HFF-Myc (cell line): Measurements from ENCODE around the gene ARHGEF19.

ENCODE experiments used
- DNase-seq: peaks from one replicate; pipeline ENCODE4 v3.0.0-alpha.2; 2011; ENCODE audit warnings: low read depth; ENCODE audit errors: extremely low read depth
- H3K4me3 ChIP-seq: replicated peaks from 2 replicates; pipeline ENCODE4 v1.5.1; 2011; ENCODE audit warnings: low read depth, mild to moderate bottlenecking, control low read depth, low read length
- TF ChIP-seq, protein P1 (sequence below): IDR thresholded peaks from 2 replicates; pipeline ENCODE4 v1.5.1; 2012; ENCODE audit warnings: mild to moderate bottlenecking, low read depth, low read length, control low read depth; ENCODE audit errors: missing control alignments

The ARHGEF19 gene

GRCh38 chr1:16254263-16254928 lies 41.9 kb upstream of the ARHGEF19 start:
- no peak for DNase-seq
- H3K4me3 ChIP-seq, result no peak overlapping the region
- TF ChIP-seq, protein P1, sequence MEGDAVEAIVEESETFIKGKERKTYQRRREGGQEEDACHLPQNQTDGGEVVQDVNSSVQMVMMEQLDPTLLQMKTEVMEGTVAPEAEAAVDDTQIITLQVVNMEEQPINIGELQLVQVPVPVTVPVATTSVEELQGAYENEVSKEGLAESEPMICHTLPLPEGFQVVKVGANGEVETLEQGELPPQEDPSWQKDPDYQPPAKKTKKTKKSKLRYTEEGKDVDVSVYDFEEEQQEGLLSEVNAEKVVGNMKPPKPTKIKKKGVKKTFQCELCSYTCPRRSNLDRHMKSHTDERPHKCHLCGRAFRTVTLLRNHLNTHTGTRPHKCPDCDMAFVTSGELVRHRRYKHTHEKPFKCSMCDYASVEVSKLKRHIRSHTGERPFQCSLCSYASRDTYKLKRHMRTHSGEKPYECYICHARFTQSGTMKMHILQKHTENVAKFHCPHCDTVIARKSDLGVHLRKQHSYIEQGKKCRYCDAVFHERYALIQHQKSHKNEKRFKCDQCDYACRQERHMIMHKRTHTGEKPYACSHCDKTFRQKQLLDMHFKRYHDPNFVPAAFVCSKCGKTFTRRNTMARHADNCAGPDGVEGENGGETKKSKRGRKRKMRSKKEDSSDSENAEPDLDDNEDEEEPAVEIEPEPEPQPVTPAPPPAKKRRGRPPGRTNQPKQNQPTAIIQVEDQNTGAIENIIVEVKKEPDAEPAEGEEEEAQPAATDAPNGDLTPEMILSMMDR, result no peak

DNA sequence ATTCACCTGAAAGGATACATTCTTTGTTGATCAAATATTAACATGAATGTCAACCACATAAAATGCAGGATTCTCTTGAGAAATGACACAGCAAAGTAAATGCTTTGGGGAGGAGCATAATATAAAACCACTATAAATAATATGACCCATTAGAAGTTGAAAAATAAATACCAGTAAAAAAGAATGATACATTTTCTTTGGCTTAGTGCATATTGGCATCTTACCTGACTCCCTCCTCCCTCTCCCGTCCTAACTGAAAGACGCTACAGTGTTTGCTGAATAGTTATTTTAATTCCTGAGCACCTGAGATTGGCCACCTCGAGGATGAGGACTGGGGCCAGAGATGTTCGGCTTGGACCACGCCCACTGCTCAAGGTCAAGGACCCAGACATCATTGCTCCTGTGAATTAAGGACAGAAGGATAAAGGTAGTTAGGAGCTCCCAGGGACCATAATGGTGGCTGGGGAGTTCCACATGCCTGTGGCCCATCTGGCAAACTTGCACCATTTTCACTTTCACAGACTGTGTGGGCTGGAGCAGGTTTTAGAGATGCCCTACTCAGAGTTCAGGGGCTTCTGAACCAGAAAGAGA lies 41.0 kb upstream of the ARHGEF19 start:
- no peak for DNase-seq
- TF ChIP-seq, protein P1, result no peak
- no peak overlapping the region for H3K4me3 ChIP-seq

DNA sequence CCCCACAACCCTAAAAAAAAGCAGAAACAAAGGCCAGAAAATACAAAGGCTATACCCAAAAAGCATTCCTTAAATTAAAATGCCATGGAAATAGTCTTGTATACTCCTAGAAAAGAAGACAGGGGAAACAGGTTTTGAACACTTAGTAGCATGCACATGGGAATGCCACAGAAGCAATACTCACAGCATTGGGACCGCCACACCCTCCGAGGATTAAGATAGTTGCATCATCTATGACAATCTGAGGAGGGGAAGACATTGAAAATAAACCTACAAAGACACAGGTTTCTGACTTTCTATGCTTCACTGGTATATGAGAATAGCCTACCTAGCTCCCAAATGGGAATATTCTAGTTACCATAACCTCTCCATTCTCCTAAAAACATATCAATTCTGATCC lies 40.5 kb upstream of the ARHGEF19 start:
- TF ChIP-seq, protein P1, result no peak
- no peak overlapping the region for H3K4me3 ChIP-seq
- DNase-seq, result no peak

DNA sequence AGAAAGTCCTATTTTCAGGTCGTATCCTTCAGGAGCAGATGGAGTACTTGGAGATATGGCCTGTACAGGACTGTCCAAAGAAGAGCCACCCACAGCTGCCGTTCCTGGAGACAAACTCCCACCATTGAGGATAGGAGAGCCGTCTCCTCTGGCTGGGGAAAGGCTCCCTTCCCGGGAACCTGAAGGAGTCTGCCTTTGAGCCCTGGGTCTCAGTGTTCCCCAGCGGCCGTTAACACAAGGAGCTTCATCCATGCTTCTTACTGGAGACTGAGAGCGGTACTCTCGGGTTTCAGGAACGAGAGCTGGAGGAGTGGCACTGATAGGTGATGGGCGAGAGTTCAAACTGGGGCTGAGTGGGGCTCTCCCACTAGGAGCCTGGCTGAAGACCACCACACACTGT lies 38.9 kb upstream of the ARHGEF19 start:
- no peak for DNase-seq
- TF ChIP-seq, protein P1, result no peak
- H3K4me3 ChIP-seq, result no peak overlapping the region

DNA sequence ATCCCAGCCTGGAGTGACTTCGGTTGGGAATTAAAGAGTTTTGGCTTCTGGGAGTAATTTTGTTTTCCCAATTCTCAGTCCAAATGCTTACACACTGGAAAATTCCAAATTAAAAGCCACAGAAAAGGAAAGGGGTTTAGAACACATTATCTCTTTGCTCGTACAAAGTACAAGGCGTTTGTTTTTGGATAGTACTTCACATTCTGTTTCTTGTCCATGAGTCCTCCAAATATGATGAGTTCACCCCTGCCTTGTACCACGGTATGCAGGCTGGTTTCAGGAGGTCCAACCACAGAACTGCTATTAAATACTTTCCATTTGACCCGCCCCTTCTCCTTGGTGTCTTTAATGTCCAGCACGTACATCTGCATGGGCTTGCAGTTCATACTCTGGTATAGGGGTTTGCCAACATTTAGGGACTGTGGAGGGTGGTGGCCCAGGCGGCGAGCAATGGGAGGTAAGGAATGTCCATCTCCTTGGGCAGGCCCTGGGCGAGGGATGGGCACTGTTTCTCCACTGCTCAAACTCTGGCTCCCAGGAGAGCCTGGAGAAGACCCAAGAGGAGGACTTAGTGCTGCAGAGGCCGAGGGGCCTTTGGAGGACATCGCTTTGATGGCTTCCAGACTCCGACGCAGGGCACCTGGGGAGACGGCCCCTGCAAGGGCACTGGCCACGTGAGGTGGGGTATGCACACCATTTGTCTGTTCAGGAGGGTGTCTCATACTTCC lies 38.2 kb upstream of the ARHGEF19 start:
- H3K4me3 ChIP-seq, result no peak overlapping the region
- DNase-seq, result no peak
- TF ChIP-seq, protein P1, result no peak

DNA sequence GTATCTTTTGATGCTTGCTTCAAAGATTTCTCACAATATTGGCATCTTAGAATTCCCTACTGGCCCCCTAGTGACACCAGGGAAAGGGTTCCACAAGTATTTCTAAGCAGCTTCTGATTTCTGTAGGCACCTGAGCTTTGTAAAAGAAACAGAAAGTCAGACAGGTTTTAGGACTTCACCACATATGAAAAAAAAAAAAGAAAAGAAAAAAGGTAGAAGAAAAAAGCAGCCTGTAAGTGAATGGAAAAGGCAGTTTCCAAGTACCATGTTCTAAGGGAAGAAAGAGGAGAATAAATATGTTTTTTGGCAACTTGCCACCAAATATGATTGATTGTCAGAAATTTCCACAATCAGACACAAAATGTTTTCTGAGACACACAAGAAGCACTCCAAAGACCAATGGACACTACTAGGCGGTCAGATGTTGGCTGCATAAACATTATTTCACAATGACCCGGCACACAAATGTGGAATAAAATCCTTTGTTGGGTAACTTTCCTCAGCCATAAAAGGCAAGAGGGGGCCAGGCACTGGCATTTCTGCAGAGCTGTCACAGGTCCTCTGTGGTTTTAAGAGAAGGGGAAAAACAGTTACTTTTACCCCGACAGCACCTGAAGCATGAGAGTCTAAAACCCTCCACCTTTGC lies 37.3 kb upstream of the ARHGEF19 start:
- TF ChIP-seq, protein P1, result no peak
- no peak overlapping the region for H3K4me3 ChIP-seq
- DNase-seq, result no peak
